DOHH2 (cell line): ENCODE measurements around the gene PTK7.
"Not testable (repeated sequence)": the region's sequence is repeated elsewhere in the genome, so short reads cannot be mapped to it uniquely, and the experiment has no call there.

Source experiments
- H3F3A ChIP-seq: fragments of 200-600 bp; sonication (generic), shearing (Covaris generic); 2 replicates; pipeline ENCODE4 v1.6.0; 2016; ENCODE audit warnings: antibody characterized with exemption, mild to moderate bottlenecking; ENCODE audit not compliant: control insufficient read depth, insufficient read depth
- H3K27ac ChIP-seq: fragments of 200-600 bp; sonication (generic); 2 replicates; pipeline ENCODE4 v1.5.1; 2014; ENCODE audit warnings: low read depth, mild to moderate bottlenecking, low read length, moderate library complexity
- H3K27me3 ChIP-seq: fragments of 200-600 bp; sonication (generic); 2 replicates; pipeline ENCODE4 v1.6.1; 2014; ENCODE audit warnings: mild to moderate bottlenecking, low read length, mixed read lengths; ENCODE audit not compliant: control insufficient read depth
- H3K36me3 ChIP-seq: fragments of 200-600 bp; sonication (generic); 2 replicates; pipeline ENCODE4 v1.6.1; 2014; ENCODE audit warnings: mild to moderate bottlenecking, low read length, moderate library complexity, mixed read lengths; ENCODE audit not compliant: control insufficient read depth
- H3K4me1 ChIP-seq: fragments of 200-600 bp; sonication (generic); 2 replicates; pipeline ENCODE4 v1.6.1; 2014; ENCODE audit warnings: mild to moderate bottlenecking, low read length, mixed read lengths; ENCODE audit not compliant: control insufficient read depth
- H3K4me2 ChIP-seq: fragments of 200-600 bp; sonication (generic); 2 replicates; pipeline ENCODE4 v1.6.0; 2014; ENCODE audit warnings: mild to moderate bottlenecking, low read length, moderate library complexity
- H3K4me3 ChIP-seq: fragments of 200-600 bp; sonication (generic); 2 replicates; pipeline ENCODE4 v1.5.1; 2014; ENCODE audit warnings: mild to moderate bottlenecking, low read length, mixed read lengths
- H3K79me2 ChIP-seq: fragments of 200-600 bp; sonication (generic); 2 replicates; pipeline ENCODE4 v1.6.1; 2014; ENCODE audit warnings: mild to moderate bottlenecking, low read length, mixed read lengths; ENCODE audit not compliant: control insufficient read depth
- H3K9me2 ChIP-seq: fragments of 200-600 bp; sonication (generic); replicated peaks from 2 replicates; pipeline ENCODE4 v1.6.1; 2014; ENCODE audit warnings: mild to moderate bottlenecking, low read length, mixed read lengths; ENCODE audit not compliant: control insufficient read depth
- H3K9me3 ChIP-seq: fragments of 200-600 bp; sonication (generic); 2 replicates; pipeline ENCODE4 v1.6.1; 2014; ENCODE audit warnings: antibody characterized with exemption, low read length, mixed read lengths; ENCODE audit not compliant: control insufficient read depth, insufficient read depth
- H4K20me1 ChIP-seq: fragments of 200-600 bp; sonication (generic); 2 replicates; pipeline ENCODE4 v1.6.0; 2014; ENCODE audit warnings: low read depth, mild to moderate bottlenecking, antibody characterized with exemption, low read length, moderate library complexity; ENCODE audit not compliant: control insufficient read depth, insufficient read depth
- EZH2phosphoT487 ChIP-seq: fragments of 200-600 bp; sonication (generic); IDR thresholded peaks from 2 replicates; pipeline ENCODE4 v1.6.1; 2017; ENCODE audit warnings: borderline replicate concordance, mild to moderate bottlenecking, antibody characterized with exemption, low read length, moderate library complexity, mixed read lengths
- TF ChIP-seq, protein P1 (sequence below): fragments of 200-600 bp; sonication (generic); IDR thresholded peaks from one replicate; pipeline ENCODE4 v1.5.1; 2014; ENCODE audit warnings: antibody characterized with exemption, mild to moderate bottlenecking, low read depth, low read length; ENCODE audit not compliant: poor library complexity, severe bottlenecking

PTK7 gene

DNA sequence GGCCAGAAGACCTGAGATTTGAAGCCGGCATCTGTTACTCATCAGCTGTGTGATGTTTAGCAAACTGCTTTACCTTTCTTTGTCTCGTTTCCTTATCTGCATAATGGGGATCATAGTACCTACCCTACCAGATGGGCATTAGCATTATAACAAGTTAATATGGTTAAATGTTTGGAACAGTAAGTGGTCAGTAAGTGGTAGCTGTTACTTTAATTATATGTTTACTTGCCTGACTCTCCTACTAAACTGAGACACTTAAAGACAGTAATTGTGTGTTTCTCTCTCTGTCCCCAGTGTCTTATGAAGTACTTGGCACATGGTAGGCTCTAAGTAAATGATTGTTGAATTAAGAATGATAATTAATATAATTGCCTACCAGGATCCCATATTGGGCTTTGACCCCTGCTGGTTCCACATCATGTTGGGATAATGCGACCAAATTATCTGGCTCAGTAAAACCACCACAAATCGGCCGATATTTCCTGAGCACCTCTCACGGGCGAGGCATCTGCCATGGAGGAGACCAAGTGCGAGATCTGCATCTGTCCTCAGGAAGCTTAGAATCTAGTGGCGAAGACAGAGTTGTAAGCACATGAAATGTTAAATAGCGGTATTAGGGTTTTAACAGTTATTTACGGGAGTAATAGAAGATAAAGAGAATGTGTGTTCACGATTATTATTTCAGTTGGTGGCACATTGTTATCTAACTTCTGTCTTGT is 31.4 kb downstream of the PTK7 start:
- no peaks in the 10 kb centered on the region for H3K9me2 ChIP-seq
- TF ChIP-seq, protein P1, sequence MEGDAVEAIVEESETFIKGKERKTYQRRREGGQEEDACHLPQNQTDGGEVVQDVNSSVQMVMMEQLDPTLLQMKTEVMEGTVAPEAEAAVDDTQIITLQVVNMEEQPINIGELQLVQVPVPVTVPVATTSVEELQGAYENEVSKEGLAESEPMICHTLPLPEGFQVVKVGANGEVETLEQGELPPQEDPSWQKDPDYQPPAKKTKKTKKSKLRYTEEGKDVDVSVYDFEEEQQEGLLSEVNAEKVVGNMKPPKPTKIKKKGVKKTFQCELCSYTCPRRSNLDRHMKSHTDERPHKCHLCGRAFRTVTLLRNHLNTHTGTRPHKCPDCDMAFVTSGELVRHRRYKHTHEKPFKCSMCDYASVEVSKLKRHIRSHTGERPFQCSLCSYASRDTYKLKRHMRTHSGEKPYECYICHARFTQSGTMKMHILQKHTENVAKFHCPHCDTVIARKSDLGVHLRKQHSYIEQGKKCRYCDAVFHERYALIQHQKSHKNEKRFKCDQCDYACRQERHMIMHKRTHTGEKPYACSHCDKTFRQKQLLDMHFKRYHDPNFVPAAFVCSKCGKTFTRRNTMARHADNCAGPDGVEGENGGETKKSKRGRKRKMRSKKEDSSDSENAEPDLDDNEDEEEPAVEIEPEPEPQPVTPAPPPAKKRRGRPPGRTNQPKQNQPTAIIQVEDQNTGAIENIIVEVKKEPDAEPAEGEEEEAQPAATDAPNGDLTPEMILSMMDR: no peak
- TF ChIP-seq EZH2phosphoT487: no peak
- H3F3A ChIP-seq: no peaks in the 10 kb centered on the region
- H3K27me3 ChIP-seq: peaks cover 6% of the 10 kb centered on the region; the same call in 1 of the 2 replicates
- no peak overlapping the region for H3K4me2 ChIP-seq
- no peaks in the 10 kb centered on the region for H3K4me1 ChIP-seq
- no peaks in the 10 kb centered on the region for H3K79me2 ChIP-seq
- H3K9me3 ChIP-seq: no peaks in the 10 kb centered on the region
- no peaks in the 10 kb centered on the region for H3K36me3 ChIP-seq
- H4K20me1 ChIP-seq: no peaks in the 10 kb centered on the region
- no peak overlapping the region for H3K4me3 ChIP-seq
- H3K27ac ChIP-seq: no peak overlapping the region

DNA sequence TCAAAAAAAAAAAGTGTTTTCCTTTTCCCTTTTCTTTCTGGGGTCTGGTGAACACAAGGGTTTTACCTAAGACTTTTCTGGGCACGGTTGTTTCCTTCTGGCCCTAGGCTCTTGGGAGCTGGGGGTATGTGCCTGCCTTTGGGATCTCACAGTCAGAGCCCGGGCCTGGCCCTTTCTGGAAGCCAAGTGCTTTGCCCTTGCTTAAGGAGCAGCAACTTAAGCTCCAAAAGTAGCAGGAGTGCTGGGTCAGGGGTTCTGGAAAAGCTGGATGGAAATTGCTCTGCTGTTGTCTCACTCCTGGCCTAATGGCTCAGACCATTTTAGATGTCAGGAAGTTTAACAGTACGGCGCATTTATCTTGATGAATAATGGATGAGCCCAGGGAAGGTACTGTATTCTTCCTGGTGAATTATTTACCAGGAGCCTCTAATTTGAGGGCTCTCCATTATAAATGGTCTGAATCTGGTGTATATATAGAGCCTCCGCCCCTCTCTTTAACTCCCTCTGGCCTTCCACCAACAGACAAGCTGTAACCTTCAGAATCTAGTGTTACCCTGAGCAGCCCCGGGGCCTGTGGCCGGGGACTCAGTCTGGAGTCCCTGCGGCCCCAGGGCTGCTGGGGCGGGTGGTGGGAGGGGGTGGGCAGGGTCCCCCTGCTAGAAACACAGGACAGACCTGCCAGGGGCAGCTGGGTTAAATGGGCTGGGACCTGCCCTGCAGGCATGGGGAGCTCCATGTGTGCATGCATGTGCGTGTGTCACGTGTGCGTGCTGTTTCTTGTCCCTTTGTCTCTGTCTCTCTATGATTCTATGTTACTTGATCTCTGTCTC is 37.5 kb downstream of the PTK7 start:
- no peaks in the 10 kb centered on the region for H4K20me1 ChIP-seq
- no peak overlapping the region for H3K4me2 ChIP-seq
- H3K9me2 ChIP-seq: no peaks in the 10 kb centered on the region
- H3K27ac ChIP-seq: no peak overlapping the region
- H3K4me1 ChIP-seq: no peaks in the 10 kb centered on the region
- no peaks in the 10 kb centered on the region for H3K9me3 ChIP-seq
- H3F3A ChIP-seq: no peaks in the 10 kb centered on the region
- no peak overlapping the region for H3K4me3 ChIP-seq
- H3K27me3 ChIP-seq: peaks cover 3% of the 10 kb centered on the region; the same call in 1 of the 2 replicates
- H3K79me2 ChIP-seq: no peaks in the 10 kb centered on the region
- no peaks in the 10 kb centered on the region for H3K36me3 ChIP-seq
- no peak for TF ChIP-seq EZH2phosphoT487
- TF ChIP-seq, protein P1: no peak

DNA sequence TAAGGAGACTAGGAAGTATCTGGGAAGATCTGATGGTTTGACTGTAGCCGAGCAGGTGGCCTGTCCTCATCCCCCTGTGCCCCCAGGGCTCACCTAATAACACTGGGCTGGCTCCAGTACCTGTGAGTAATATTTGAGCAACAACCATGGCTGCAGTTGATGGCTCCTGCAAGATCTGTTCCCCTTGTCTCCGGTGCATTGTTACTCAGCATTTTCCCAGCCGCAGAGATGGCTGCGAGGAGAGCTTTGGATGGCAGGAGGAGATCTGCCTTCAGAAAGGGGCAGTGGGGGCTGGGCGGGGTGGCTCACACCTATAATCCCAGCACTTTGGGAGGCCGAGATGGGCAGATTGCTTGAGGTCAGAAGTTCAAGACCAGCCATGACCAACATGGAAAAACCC is 39.3 kb downstream of the PTK7 start:
- Histone ChIP-seq H3K9me2 (no peaks in the 10 kb centered on the region), H3K4me3 (no peak overlapping the region), H3K27me3 (peaks cover 6% of the 10 kb centered on the region; the same call in 1 of the 2 replicates), H3K36me3 (no peaks in the 10 kb centered on the region), H3K9me3 (no peaks in the 10 kb centered on the region), H3K4me2 (no peak overlapping the region), H3F3A (no peaks in the 10 kb centered on the region), H3K4me1 (no peaks in the 10 kb centered on the region), H4K20me1 (no peaks in the 10 kb centered on the region; the same call in 1 of the 2 replicates), H3K79me2 (no peaks in the 10 kb centered on the region), H3K27ac (no peak overlapping the region)
- TF ChIP-seq, protein P1: no peak
- TF ChIP-seq EZH2phosphoT487: no peak

DNA sequence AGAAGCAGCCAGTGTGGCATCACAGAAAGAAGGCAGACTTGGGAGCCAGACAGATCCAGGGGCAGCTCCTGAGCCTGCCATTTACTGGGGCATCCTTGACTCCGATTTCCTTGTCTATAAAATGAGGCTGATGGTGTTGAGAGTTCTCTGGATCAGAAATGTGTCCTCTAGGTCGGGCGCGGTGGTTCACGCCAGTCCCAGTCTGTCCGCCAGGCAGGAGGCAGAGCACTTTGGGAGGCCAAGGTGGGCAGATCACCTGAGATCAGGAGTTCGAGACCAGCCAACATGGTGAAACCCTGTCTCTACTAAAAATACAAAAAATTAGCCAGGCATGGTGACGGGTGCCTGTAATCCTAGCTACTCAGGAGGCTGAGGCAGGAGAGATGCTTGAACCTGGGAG is 41.4 kb downstream of the PTK7 start:
- H3K4me3 ChIP-seq, H3K36me3 ChIP-seq, H4K20me1 ChIP-seq, H3K27me3 ChIP-seq, H3K4me1 ChIP-seq, H3K4me2 ChIP-seq, H3K27ac ChIP-seq, H3K9me2 ChIP-seq, H3K9me3 ChIP-seq, H3K79me2 ChIP-seq, H3F3A ChIP-seq: not testable (repeated sequence)
